Keratinocyte (primary cell): ENCODE data around the gene SH3BGRL3. TPM values are rescaled to one million over a fixed set of nuclear protein-coding genes. Genes with fewer than 3 reads are reported as not detected.

Experiments
- DNase-seq: peaks from one replicate; pipeline ENCODE4 v3.0.0-alpha.2; 2011; ENCODE audit warnings: low read depth, missing footprints, low spot score
- FAIRE-seq: peaks from 2 replicates; lab custom pipeline; 2011; peaks lifted over from hg19 to GRCh38; lab: Jason Lieb, UNC
- H2AFZ ChIP-seq: 2 replicates; pipeline ENCODE4 v1.6.0; 2012; ENCODE audit warnings: low read length, control low read depth, inconsistent platforms; ENCODE audit not compliant: control insufficient read depth
- H3K27ac ChIP-seq: 2 replicates; pipeline ENCODE4 v1.5.1; 2011; ENCODE audit warnings: low read length; ENCODE audit not compliant: control insufficient read depth, insufficient read depth
- H3K27me3 ChIP-seq: 3 replicates; pipeline ENCODE4 v1.6.0; 2011; ENCODE audit warnings: low read length; ENCODE audit not compliant: control insufficient read depth, insufficient read depth; ENCODE audit errors: extremely low read depth
- H3K36me3 ChIP-seq, 2 experiments: 2 replicates in 1 of 2; 3 replicates in 1 of 2; pipeline ENCODE4 v1.5.1; 2011; ENCODE audit warnings: low read length in 2 of 2, mild to moderate bottlenecking in 1 of 2; ENCODE audit not compliant: control insufficient read depth in 2 of 2, insufficient read depth in 2 of 2; ENCODE audit errors: extremely low read depth in 1 of 2
- H3K4me1 ChIP-seq: 3 replicates; pipeline ENCODE4 v1.5.1; 2011; ENCODE audit warnings: low read length; ENCODE audit not compliant: control insufficient read depth, insufficient read depth; ENCODE audit errors: extremely low read depth
- H3K4me2 ChIP-seq: 3 replicates; pipeline ENCODE4 v1.6.0; 2011; ENCODE audit warnings: low read depth, low read length; ENCODE audit not compliant: control insufficient read depth, insufficient read depth; ENCODE audit errors: extremely low read depth
- H3K4me3 ChIP-seq, 3 experiments: fragments of 200-600 bp in 1 of 3; sonication (generic) in 1 of 3; 2 replicates in 2 of 3; 3 replicates in 1 of 3; pipeline ENCODE4 v1.5.1; 2011 to 2016; ENCODE audit warnings: low read length in 3 of 3, mild to moderate bottlenecking in 3 of 3, control low read depth in 2 of 3, inconsistent platforms in 1 of 3, low read depth in 1 of 3, mixed read lengths in 1 of 3, mixed run types in 1 of 3, moderate library complexity in 1 of 3; ENCODE audit not compliant: control insufficient read depth in 2 of 3, insufficient read depth in 2 of 3; ENCODE audit errors: extremely low read depth in 1 of 3
- H3K79me2 ChIP-seq: 2 replicates; pipeline ENCODE4 v1.6.0; 2012; ENCODE audit warnings: low read length; ENCODE audit not compliant: control insufficient read depth, insufficient read depth
- H3K9ac ChIP-seq: 3 replicates; pipeline ENCODE4 v1.6.0; 2011; ENCODE audit warnings: low read length; ENCODE audit not compliant: control insufficient read depth, insufficient read depth; ENCODE audit errors: extremely low read depth
- H3K9me1 ChIP-seq: 3 replicates; pipeline ENCODE4 v1.6.0; 2011; ENCODE audit warnings: low read length; ENCODE audit not compliant: control insufficient read depth, insufficient read depth; ENCODE audit errors: extremely low read depth
- H3K9me3 ChIP-seq: 2 replicates; pipeline ENCODE4 v1.5.1; 2012; ENCODE audit warnings: low read depth, low read length; ENCODE audit not compliant: control insufficient read depth
- H4K20me1 ChIP-seq: 3 replicates; pipeline ENCODE4 v1.6.0; 2011; ENCODE audit warnings: low read length; ENCODE audit not compliant: control insufficient read depth, insufficient read depth; ENCODE audit errors: extremely low read depth
- EZH2 ChIP-seq: IDR thresholded peaks from one replicate; pipeline ENCODE4 v1.6.1; 2012; ENCODE audit warnings: inconsistent platforms, mild to moderate bottlenecking, low read length, moderate library complexity
- dilution Hi-C: fragments of 300-500 bp; cut with MboI; formaldehyde crosslinking; loops from one replicate; pipeline ENCODE4 v1.7.0; 2020; ENCODE audit warnings: low sequenced_read_pairs; ENCODE audit not compliant: extremely low pct_ligation_motif_present
- polyA plus RNA-seq, 5 experiments: library from polyadenylated mRNA; depleted of rRNA in 3 of 5; stranded (reverse) in 3 of 5; stranded (forward) in 1 of 5; unstranded in 1 of 5; fragments of >200 nt; gene quantifications; 1 replicate in 1 of 5; 2 replicates in 3 of 5; 3 replicates in 1 of 5; pipeline versions ENCODE4 v1.2.1 to v1.2.3, GENCODE V29; 2011 to 2012; ENCODE audit warnings: missing spikeins in 2 of 5, low read depth in 1 of 5, low replicate concordance in 1 of 5
- TF ChIP-seq, protein P1 (sequence below), 3 experiments: IDR thresholded peaks in 1 of 3; conservative IDR thresholded peaks in 1 of 3; optimal IDR thresholded peaks in 1 of 3; 2 replicates in 2 of 3; 3 replicates in 1 of 3; pipeline versions ENCODE3 to v1.5.1; 2011; ENCODE audit warnings: low read length in 3 of 3, mild to moderate bottlenecking in 3 of 3, moderate library complexity in 2 of 3, control low read depth in 1 of 3, inconsistent platforms in 1 of 3; ENCODE audit not compliant: insufficient read depth in 2 of 3; ENCODE audit errors: extremely low read depth in 1 of 3

Gene SH3BGRL3
- polyA plus RNA-seq, 1 donor (not counting 4 experiments of a cell fraction or from before 2014, with no cell fraction given) = 196 TPM

DNA sequence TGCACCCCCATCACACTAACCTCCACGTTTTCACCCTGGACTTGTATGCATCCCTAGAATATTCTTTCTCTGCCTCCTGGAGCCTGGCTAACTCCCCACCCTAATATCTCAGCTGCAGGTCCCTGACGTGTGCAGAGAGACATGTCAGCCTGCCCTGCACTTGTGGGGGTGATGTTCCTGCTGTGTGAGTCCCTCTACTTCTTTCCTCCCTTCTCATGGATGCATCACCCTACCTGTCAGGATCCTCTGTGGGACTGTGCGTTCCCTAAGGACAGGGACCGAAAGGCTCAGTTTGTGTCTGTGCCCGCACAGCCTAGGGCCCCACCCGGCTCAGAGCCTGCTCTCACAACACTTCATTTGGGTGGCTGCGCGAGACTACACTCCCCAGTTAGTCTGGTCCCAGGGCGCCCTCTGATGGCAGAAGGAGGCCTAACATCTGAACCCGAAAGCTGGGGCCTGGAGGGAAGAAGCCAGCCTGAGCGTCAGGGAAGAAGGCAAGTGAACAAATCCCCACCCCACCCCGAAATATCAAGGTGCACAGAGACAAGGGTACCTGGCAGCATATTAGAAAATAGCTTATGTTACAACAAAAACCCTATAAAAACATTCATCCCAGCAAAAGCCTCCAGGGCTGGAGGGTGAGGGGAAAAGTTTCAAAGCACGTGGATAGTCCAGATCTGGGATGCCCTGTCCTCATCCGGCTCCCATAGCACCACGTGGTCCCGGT is 41.6 kb downstream of the SH3BGRL3 start:
- H3K36me3 ChIP-seq = peaks cover 0 to 24% of the 10 kb centered on the region in 2 experiments
- peak; percentile 84 for FAIRE-seq
- dilution Hi-C loops = no loop called here

DNA sequence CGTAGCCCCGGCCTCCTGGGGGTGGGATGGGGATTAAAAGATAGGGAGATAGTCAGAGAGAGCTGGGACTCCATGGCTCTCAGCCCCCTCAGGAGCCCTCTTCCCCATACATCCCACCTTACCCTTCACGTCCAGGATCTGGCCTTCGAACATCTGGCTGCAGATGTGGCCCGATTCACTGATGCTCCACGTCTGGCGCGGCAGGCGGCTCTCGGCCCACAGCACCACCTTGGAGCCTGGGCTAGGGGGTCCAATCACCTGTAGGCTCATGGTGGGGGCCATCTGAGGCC is 42.1 kb downstream of the SH3BGRL3 start:
- Histone ChIP-seq H3K4me2 (no peak overlapping the region), H3K9me3 (no peaks in the 10 kb centered on the region), H3K36me3 (peaks cover 0 to 24% of the 10 kb centered on the region in 2 experiments), H2AFZ (no peak overlapping the region), H3K27me3 (no peaks in the 10 kb centered on the region), H3K79me2 (no peaks in the 10 kb centered on the region), H3K4me1 (peaks cover 7% of the 10 kb centered on the region), H3K9me1 (no peaks in the 10 kb centered on the region), H4K20me1 (no peaks in the 10 kb centered on the region), H3K9ac (no peak overlapping the region), H3K4me3 (no peak overlapping the region), H3K27ac (no peak overlapping the region)
- TF ChIP-seq EZH2 = no peak
- TF ChIP-seq, protein P1, sequence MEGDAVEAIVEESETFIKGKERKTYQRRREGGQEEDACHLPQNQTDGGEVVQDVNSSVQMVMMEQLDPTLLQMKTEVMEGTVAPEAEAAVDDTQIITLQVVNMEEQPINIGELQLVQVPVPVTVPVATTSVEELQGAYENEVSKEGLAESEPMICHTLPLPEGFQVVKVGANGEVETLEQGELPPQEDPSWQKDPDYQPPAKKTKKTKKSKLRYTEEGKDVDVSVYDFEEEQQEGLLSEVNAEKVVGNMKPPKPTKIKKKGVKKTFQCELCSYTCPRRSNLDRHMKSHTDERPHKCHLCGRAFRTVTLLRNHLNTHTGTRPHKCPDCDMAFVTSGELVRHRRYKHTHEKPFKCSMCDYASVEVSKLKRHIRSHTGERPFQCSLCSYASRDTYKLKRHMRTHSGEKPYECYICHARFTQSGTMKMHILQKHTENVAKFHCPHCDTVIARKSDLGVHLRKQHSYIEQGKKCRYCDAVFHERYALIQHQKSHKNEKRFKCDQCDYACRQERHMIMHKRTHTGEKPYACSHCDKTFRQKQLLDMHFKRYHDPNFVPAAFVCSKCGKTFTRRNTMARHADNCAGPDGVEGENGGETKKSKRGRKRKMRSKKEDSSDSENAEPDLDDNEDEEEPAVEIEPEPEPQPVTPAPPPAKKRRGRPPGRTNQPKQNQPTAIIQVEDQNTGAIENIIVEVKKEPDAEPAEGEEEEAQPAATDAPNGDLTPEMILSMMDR (optimal IDR thresholded peaks at IDR 0.05 in 1 of 3, IDR thresholded peaks at IDR 0.05 in 1 of 3, conservative IDR thresholded peaks at IDR 0.05 in 1 of 3; ENCODE audit: extremely low read depth in 1 of 3, insufficient read depth in 2 of 3, low read length in 3 of 3) = no peak
- no peak for DNase-seq
- dilution Hi-C loops = no loop called here
- FAIRE-seq = no peak

More for the DNA sequence above, 41.6 kb downstream of the SH3BGRL3 start:
- Histone ChIP-seq H2AFZ (peak overlapping the region; percentile 71), H3K4me2 (peak overlapping the region; percentile 29), H3K27ac (no peak overlapping the region), H3K9me1 (no peaks in the 10 kb centered on the region), H3K27me3 (no peaks in the 10 kb centered on the region), H3K9me3 (no peaks in the 10 kb centered on the region), H3K4me3 (no peak overlapping the region), H3K9ac (peak overlapping the region; percentile 36), H3K4me1 (peaks cover 7% of the 10 kb centered on the region), H4K20me1 (no peaks in the 10 kb centered on the region), H3K79me2 (no peaks in the 10 kb centered on the region)
- TF ChIP-seq, protein P1 (optimal IDR thresholded peaks at IDR 0.05 in 1 of 3, IDR thresholded peaks at IDR 0.05 in 1 of 3, conservative IDR thresholded peaks at IDR 0.05 in 1 of 3; ENCODE audit: extremely low read depth in 1 of 3, insufficient read depth in 2 of 3, low read length in 3 of 3) = peak; percentile 86 to 89 (median 87)
- TF ChIP-seq EZH2 = no peak
- DNase-seq = no peak
